HG02870 (cell line): Measurements from ENCODE around the gene SPRY4.
"Not testable (repeated sequence)": the region's sequence is repeated elsewhere in the genome, so short reads cannot be mapped to it uniquely, and the experiment has no call there.

Experiments
- ATAC-seq: cut with Tn5 transposase; IDR thresholded peaks from one replicate; pipeline ENCODE4 v1.9.1; 2021; ENCODE audit warnings: mild to moderate bottlenecking, moderate library complexity; ENCODE audit not compliant: unreplicated experiment

The SPRY4 gene

GRCh38 chr5:142264084-142264483 lies 60.7 kb downstream of the SPRY4 start:
- not testable (repeated sequence) for ATAC-seq

GRCh38 chr5:142263346-142263745 lies 61.5 kb downstream of the SPRY4 start:
- ATAC-seq = no peak

- ATAC-seq = no peak
These were observed 62.1 kb downstream of the SPRY4 start for GRCh38 chr5:142262683-142263082.
